Occipital lobe (tissue), 2 donors: Measurements from ENCODE around the gene TSPAN18. TPM values are rescaled to one million over a fixed set of nuclear protein-coding genes. Genes with fewer than 3 reads are reported as not detected.

Experiments used
- DNase-seq: peaks from one replicate; lab custom pipeline; 2025; lab: John Stamatoyannopoulos, UW
- total RNA-seq: library from RNA; depleted of rRNA; stranded (reverse); fragments of >200 nt; gene quantifications from one replicate; pipeline ENCODE4 v1.2.3, GENCODE V29; 2014

TSPAN18 gene
- total RNA-seq, 1 donor from 2014 or later, result 19.7 TPM

GRCh38 chr11:44886790-44887140 lies 160.0 kb downstream of the TSPAN18 start:
- no peak for DNase-seq

- no peak for DNase-seq
Measured at GRCh38 chr11:44887636-44888035, 160.9 kb downstream of the TSPAN18 start.

- no peak for DNase-seq
Measured at GRCh38 chr11:44889266-44889665, 162.5 kb downstream of the TSPAN18 start.

- DNase-seq, result no peak
Measured at GRCh38 chr11:44892843-44893242, 166.1 kb downstream of the TSPAN18 start.

GRCh38 chr11:44893308-44893822 lies 166.6 kb downstream of the TSPAN18 start:
- peak; percentile 21 for DNase-seq

- DNase-seq, result no peak
Measured at GRCh38 chr11:44893846-44894617, 167.3 kb downstream of the TSPAN18 start.

GRCh38 chr11:44899959-44900358 lies 173.2 kb downstream of the TSPAN18 start:
- DNase-seq, result no peak

- DNase-seq, result no peak
Measured at GRCh38 chr11:44901120-44901633, 174.4 kb downstream of the TSPAN18 start.

- DNase-seq, result no peak
Measured at GRCh38 chr11:44901786-44902185, 175.0 kb downstream of the TSPAN18 start.

- no peak for DNase-seq
Measured at GRCh38 chr11:44903035-44903434, 176.3 kb downstream of the TSPAN18 start.

GRCh38 chr11:44903518-44903917 lies 176.8 kb downstream of the TSPAN18 start:
- no peak for DNase-seq

- DNase-seq, result no peak
Measured at GRCh38 chr11:44904261-44905020, 177.7 kb downstream of the TSPAN18 start.

GRCh38 chr11:44905131-44905866 lies 178.5 kb downstream of the TSPAN18 start:
- DNase-seq, result no peak

- no peak for DNase-seq
Measured at GRCh38 chr11:44906649-44907048, 179.9 kb downstream of the TSPAN18 start.

GRCh38 chr11:44909557-44909956 lies 182.8 kb downstream of the TSPAN18 start:
- DNase-seq, result no peak

GRCh38 chr11:44910591-44910990 lies 183.8 kb downstream of the TSPAN18 start:
- DNase-seq, result no peak

GRCh38 chr11:44911029-44911814 lies 184.5 kb downstream of the TSPAN18 start:
- DNase-seq, result peak; percentile 61

GRCh38 chr11:44912270-44912987 lies 185.7 kb downstream of the TSPAN18 start:
- DNase-seq, result no peak

GRCh38 chr11:44913502-44913901 lies 186.7 kb downstream of the TSPAN18 start:
- DNase-seq, result no peak

- DNase-seq, result no peak
Measured at GRCh38 chr11:44914105-44914504, 187.3 kb downstream of the TSPAN18 start.
